BJ (cell line): Measurements from ENCODE around the gene SLC43A2. TPM values are rescaled to one million over a fixed set of nuclear protein-coding genes. Genes with fewer than 3 reads are reported as not detected.

ENCODE experiments used
- CTCF ChIA-PET: fragments of 350-600 bp; formaldehyde crosslinking; extraction: SDS; loops from one replicate; lab custom pipeline; 2021; ENCODE audit warnings: antibody characterized with exemption, inconsistent platforms; lab: Yijun Ruan, JAX
- POLR2A ChIA-PET: fragments of 300-600 bp; sonication (Branson Sonifier 250); formaldehyde crosslinking; extraction: SDS; loops from one replicate; lab custom pipeline; 2021; ENCODE audit warnings: antibody characterized with exemption; lab: Charles Lee
- DNase-seq: peaks from one replicate; pipeline ENCODE4 v3.0.0-alpha.2; 2011; ENCODE audit warnings: low read depth
- H3K27me3 ChIP-seq: 2 replicates; pipeline ENCODE4 v1.6.0; 2011; ENCODE audit warnings: low read length; ENCODE audit not compliant: control insufficient read depth, insufficient read depth
- H3K36me3 ChIP-seq: 2 replicates; pipeline ENCODE4 v1.5.1; 2011; ENCODE audit warnings: low read length; ENCODE audit not compliant: control insufficient read depth, insufficient read depth
- H3K4me3 ChIP-seq: 2 replicates; pipeline ENCODE4 v1.5.1; 2011; ENCODE audit warnings: low read depth, mild to moderate bottlenecking, control low read depth, low read length
- polyA plus RNA-seq: library from polyadenylated mRNA; depleted of rRNA; stranded (reverse); fragments of >200 nt; gene quantifications from 2 replicates; pipeline ENCODE4 v1.2.3, GENCODE V29; 2011
- TF ChIP-seq, protein P1 (sequence below): IDR thresholded peaks from 2 replicates; pipeline ENCODE4 v1.5.1; 2011; ENCODE audit warnings: low read depth, mild to moderate bottlenecking, control low read depth, inconsistent platforms, low read length, moderate library complexity; ENCODE audit not compliant: insufficient read depth

SLC43A2 gene
- polyA plus RNA-seq, 1 experiment: 8.9 TPM

GRCh38 chr17:1646199-1646875 is 17.7 kb upstream of the SLC43A2 start:
- DNase-seq: no peak
- POLR2A ChIA-PET: no interaction called here
- H3K4me3 ChIP-seq: no peak overlapping the region
- TF ChIP-seq, protein P1, sequence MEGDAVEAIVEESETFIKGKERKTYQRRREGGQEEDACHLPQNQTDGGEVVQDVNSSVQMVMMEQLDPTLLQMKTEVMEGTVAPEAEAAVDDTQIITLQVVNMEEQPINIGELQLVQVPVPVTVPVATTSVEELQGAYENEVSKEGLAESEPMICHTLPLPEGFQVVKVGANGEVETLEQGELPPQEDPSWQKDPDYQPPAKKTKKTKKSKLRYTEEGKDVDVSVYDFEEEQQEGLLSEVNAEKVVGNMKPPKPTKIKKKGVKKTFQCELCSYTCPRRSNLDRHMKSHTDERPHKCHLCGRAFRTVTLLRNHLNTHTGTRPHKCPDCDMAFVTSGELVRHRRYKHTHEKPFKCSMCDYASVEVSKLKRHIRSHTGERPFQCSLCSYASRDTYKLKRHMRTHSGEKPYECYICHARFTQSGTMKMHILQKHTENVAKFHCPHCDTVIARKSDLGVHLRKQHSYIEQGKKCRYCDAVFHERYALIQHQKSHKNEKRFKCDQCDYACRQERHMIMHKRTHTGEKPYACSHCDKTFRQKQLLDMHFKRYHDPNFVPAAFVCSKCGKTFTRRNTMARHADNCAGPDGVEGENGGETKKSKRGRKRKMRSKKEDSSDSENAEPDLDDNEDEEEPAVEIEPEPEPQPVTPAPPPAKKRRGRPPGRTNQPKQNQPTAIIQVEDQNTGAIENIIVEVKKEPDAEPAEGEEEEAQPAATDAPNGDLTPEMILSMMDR: no peak
- H3K27me3 ChIP-seq: no peaks in the 10 kb centered on the region
- H3K36me3 ChIP-seq: peaks cover 13% of the 10 kb centered on the region
- CTCF ChIA-PET: interaction anchor here (1.0 to 3.2 kb wide), 3 partner anchors 13 to 388 kb away, joined by 3 to 20 read pairs (median 3); no protein-coding TSS in a partner anchor

GRCh38 chr17:1645207-1646171 is 16.9 kb upstream of the SLC43A2 start, which contains the start of gene SCARF1:
SCARF1 (minus strand) TSS chr17:1645732; CDS start chr17:1645697, 35 bp downstream.
- POLR2A ChIA-PET: interaction anchor here (0.6 kb wide), 1 partner anchor 22 kb away, joined by 10 read pairs; no protein-coding TSS in a partner anchor

GRCh38 chr17:1644493-1645206 is 16.0 kb upstream of the SLC43A2 start:
- H3K27me3 ChIP-seq: no peaks in the 10 kb centered on the region
- H3K4me3 ChIP-seq: no peak overlapping the region
- ChIA-PET CTCF (interaction anchor here (1.0 to 3.2 kb wide), 5 partner anchors 9 to 387 kb away, joined by 3 to 20 read pairs (median 3); no protein-coding TSS in a partner anchor), POLR2A (interaction anchor here (0.6 kb wide), 1 partner anchor 22 kb away, joined by 10 read pairs; no protein-coding TSS in a partner anchor)
- no peak for DNase-seq
- no peaks in the 10 kb centered on the region for H3K36me3 ChIP-seq
- TF ChIP-seq, protein P1: no peak

More at GRCh38 chr17:1645207-1646171, 16.9 kb upstream of the SLC43A2 start, which contains the start of gene SCARF1:
- DNase-seq: no peak
- peaks cover 5% of the 10 kb centered on the region; the same call in 1 of the 2 replicates for H3K36me3 ChIP-seq
- no peak within 1 kb of the TSS for H3K4me3 ChIP-seq
- CTCF ChIA-PET: interaction anchor here (1.0 to 3.2 kb wide), 4 partner anchors 13 to 388 kb away, joined by 3 to 20 read pairs (median 3); no protein-coding TSS in a partner anchor
- TF ChIP-seq, protein P1: no peak
- H3K27me3 ChIP-seq: no peaks in the 10 kb centered on the region

DNA sequence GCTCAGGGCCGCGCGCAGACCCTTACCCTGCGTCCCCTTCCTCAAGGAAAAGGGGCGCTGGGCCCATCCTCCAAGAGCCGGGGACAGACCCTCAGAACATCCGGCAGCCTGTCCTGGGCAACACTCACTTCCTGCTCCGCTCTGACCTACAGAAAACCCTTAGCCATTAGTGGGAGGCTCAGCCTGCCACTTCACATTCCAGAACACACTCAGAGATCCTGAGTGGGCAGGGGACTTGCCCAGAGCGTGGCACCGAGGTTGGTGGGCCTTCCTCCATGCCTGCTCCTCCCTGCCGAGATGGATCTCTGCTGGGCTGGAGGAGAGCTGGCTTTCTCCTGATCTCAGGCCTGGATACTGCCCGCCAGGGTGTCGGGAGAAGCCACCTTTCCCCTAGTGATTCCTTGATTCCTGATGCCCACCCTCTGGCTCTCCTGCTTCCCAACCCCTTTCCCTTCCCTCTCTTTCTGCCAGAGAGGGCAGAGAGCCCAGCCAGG is 15.4 kb upstream of the SLC43A2 start:
- ChIA-PET POLR2A (no interaction called here), CTCF (interaction anchor here (0.6 to 3.2 kb wide), 4 partner anchors 9 to 77 kb away, joined by 3 to 20 read pairs (median 4); no protein-coding TSS in a partner anchor)
- TF ChIP-seq, protein P1: no peak
- Histone ChIP-seq H3K4me3 (peak overlapping the region; percentile 4; the same call in 1 of the 2 replicates), H3K36me3 (no peaks in the 10 kb centered on the region), H3K27me3 (no peaks in the 10 kb centered on the region)
- DNase-seq: no peak
